H1 (cell line): Measurements from ENCODE around the gene ACE. TPM values are rescaled to one million over a fixed set of nuclear protein-coding genes. Genes with fewer than 3 reads are reported as not detected.

Experiments used
- CTCF ChIA-PET: fragments of 300-600 bp; sonication (Branson Sonifier 250); formaldehyde crosslinking; loops from one replicate; lab custom pipeline; 2021; ENCODE audit not compliant: partially characterized antibody; lab: Charles Lee
- POLR2A ChIA-PET: fragments of 300-600 bp; sonication (Branson Sonifier 250); formaldehyde crosslinking; loops from one replicate; lab custom pipeline; 2021; ENCODE audit warnings: inconsistent platforms; ENCODE audit not compliant: partially characterized antibody; lab: Charles Lee
- DNase-seq, 2 experiments: peaks; one replicate each; pipeline versions ENCODE4 v3.0.0 to v3.0.0-alpha.2; 2010 to 2022; ENCODE audit warnings: low spot score in 2 of 2, low read depth in 1 of 2, mixed read lengths in 1 of 2
- FAIRE-seq: peaks from 2 replicates; lab custom pipeline; 2011; peaks lifted over from hg19 to GRCh38; lab: Jason Lieb, UNC
- H2AFZ ChIP-seq: 2 replicates; pipeline ENCODE4 v1.8.1; 2012; ENCODE audit warnings: low read length, inconsistent platforms
- H2AK5ac ChIP-seq: 2 replicates; pipeline ENCODE4 v1.6.1; 2013; ENCODE audit warnings: low read depth, low read length
- H2BK120ac ChIP-seq: replicated peaks from 2 replicates; pipeline ENCODE3; 2013; ENCODE audit warnings: low read depth, low read length, inconsistent platforms
- H2BK12ac ChIP-seq: 2 replicates; pipeline ENCODE4 v1.6.1; 2013; ENCODE audit warnings: low read depth, low read length
- H2BK15ac ChIP-seq: 2 replicates; pipeline ENCODE4 v1.6.1; 2013; ENCODE audit warnings: low read length
- H2BK20ac ChIP-seq: 2 replicates; pipeline ENCODE4 v1.6.1; 2013; ENCODE audit warnings: low read length
- H2BK5ac ChIP-seq: 2 replicates; pipeline ENCODE4 v1.6.1; 2013; ENCODE audit warnings: low read depth, low read length
- H3K14ac ChIP-seq: 2 replicates; pipeline ENCODE4 v1.6.1; 2013; ENCODE audit warnings: inconsistent platforms; ENCODE audit not compliant: insufficient read length
- H3K18ac ChIP-seq: 2 replicates; pipeline ENCODE4 v1.6.1; 2013; ENCODE audit warnings: low read length; ENCODE audit errors: extremely low read depth
- H3K23ac ChIP-seq: 2 replicates; pipeline ENCODE4 v1.6.1; 2013; ENCODE audit warnings: inconsistent platforms; ENCODE audit not compliant: insufficient read length
- H3K23me2 ChIP-seq: 2 replicates; pipeline ENCODE4 v1.6.1; 2013; ENCODE audit warnings: low read depth, low read length
- H3K27ac ChIP-seq: 2 replicates; pipeline ENCODE4 v1.6.1; 2011; ENCODE audit warnings: low read depth, low read length, inconsistent platforms
- H3K27me3 ChIP-seq, 4 experiments: replicated peaks in 1 of 4; 1 replicate in 1 of 4; 2 replicates in 3 of 4; pipeline versions ENCODE4 v1.6.1 to v1.8.1; 2011 to 2013; ENCODE audit warnings: low read length in 3 of 4, mild to moderate bottlenecking in 3 of 4, inconsistent platforms in 2 of 4, mixed read lengths in 2 of 4, moderate library complexity in 1 of 4; ENCODE audit not compliant: control insufficient read depth in 3 of 4, insufficient read depth in 3 of 4; ENCODE audit errors: extremely low read depth in 1 of 4
- H3K36me3 ChIP-seq, 4 experiments: 2 replicates each; pipeline versions ENCODE4 v1.6.1 to v1.8.1; 2011 to 2013; ENCODE audit warnings: mild to moderate bottlenecking in 4 of 4, low read length in 3 of 4, moderate library complexity in 2 of 4, control low read depth in 1 of 4, inconsistent platforms in 1 of 4; ENCODE audit not compliant: insufficient read depth in 4 of 4, control insufficient read depth in 2 of 4
- H3K4ac ChIP-seq: replicated peaks from 2 replicates; pipeline ENCODE3; 2013; ENCODE audit warnings: low read length, low read depth, mixed read lengths, inconsistent platforms; ENCODE audit not compliant: insufficient read length
- H3K4me1 ChIP-seq, 4 experiments: replicated peaks in 1 of 4; 1 replicate in 1 of 4; 2 replicates in 3 of 4; pipeline versions ENCODE4 v1.6.1 to v1.8.1; 2011 to 2013; ENCODE audit warnings: low read length in 3 of 4, inconsistent platforms in 2 of 4, mixed read lengths in 1 of 4; ENCODE audit not compliant: insufficient read depth in 4 of 4, control insufficient read depth in 3 of 4
- H3K4me2 ChIP-seq, 2 experiments: 2 replicates each; pipeline versions ENCODE4 v1.6.1 to v1.8.1; 2011 to 2013; ENCODE audit warnings: low read depth in 2 of 2, low read length in 2 of 2, control low read depth in 1 of 2, inconsistent platforms in 1 of 2, mild to moderate bottlenecking in 1 of 2; ENCODE audit not compliant: insufficient read depth in 1 of 2
- H3K4me3 ChIP-seq, 4 experiments: fragments of 200-600, 300-600 bp in 1 of 4; sonication (generic), shearing (Covaris generic), sonication (Bioruptor Twin) in 1 of 4; 2 replicates each; pipeline versions ENCODE4 v1.5.1 to v1.8.1; 2011 to 2016; ENCODE audit warnings: low read length in 4 of 4, low read depth in 3 of 4, control low read depth in 2 of 4, inconsistent platforms in 2 of 4, mild to moderate bottlenecking in 2 of 4, mixed read lengths in 1 of 4, moderate library complexity in 1 of 4; ENCODE audit not compliant: insufficient read depth in 2 of 4; ENCODE audit errors: extremely low read depth in 1 of 4
- H3K56ac ChIP-seq: replicated peaks from 2 replicates; pipeline ENCODE3; 2013; ENCODE audit warnings: low read depth, mild to moderate bottlenecking, mixed read lengths, low read length, inconsistent platforms; ENCODE audit not compliant: insufficient read length
- H3K79me1 ChIP-seq: 2 replicates; pipeline ENCODE4 v1.6.1; 2013; ENCODE audit warnings: low read depth, low read length, control low read depth
- H3K79me2 ChIP-seq, 2 experiments: 2 replicates each; pipeline versions ENCODE4 v1.6.1 to v1.8.1; 2012 to 2013; ENCODE audit warnings: low read length in 2 of 2, mild to moderate bottlenecking in 2 of 2, inconsistent platforms in 1 of 2; ENCODE audit not compliant: insufficient read depth in 2 of 2, control insufficient read depth in 1 of 2
- H3K9ac ChIP-seq, 4 experiments: replicated peaks in 1 of 4; 1 replicate in 1 of 4; 2 replicates in 3 of 4; pipeline versions ENCODE4 v1.6.1 to v1.8.1; 2011 to 2013; ENCODE audit warnings: low read depth in 3 of 4, low read length in 3 of 4, control low read depth in 2 of 4, mild to moderate bottlenecking in 2 of 4, moderate library complexity in 2 of 4, inconsistent platforms in 1 of 4; ENCODE audit errors: extremely low read depth in 1 of 4
- H3K9me3 ChIP-seq, 2 experiments: 2 replicates each; pipeline versions ENCODE4 v1.6.1 to v1.8.1; 2012 to 2013; ENCODE audit warnings: mild to moderate bottlenecking in 2 of 2, moderate library complexity in 2 of 2, control low read depth in 1 of 2, inconsistent platforms in 1 of 2, low read depth in 1 of 2, low read length in 1 of 2, mixed read lengths in 1 of 2; ENCODE audit not compliant: insufficient read depth in 2 of 2
- H4K20me1 ChIP-seq, 2 experiments: replicated peaks in 1 of 2; 2 replicates each; pipeline versions ENCODE3 to v1.8.1; 2011 to 2013; ENCODE audit warnings: inconsistent platforms in 2 of 2, low read length in 2 of 2, mild to moderate bottlenecking in 1 of 2; ENCODE audit not compliant: insufficient read depth in 2 of 2, control insufficient read depth in 1 of 2
- H4K5ac ChIP-seq: 2 replicates; pipeline ENCODE4 v1.6.1; 2013; ENCODE audit warnings: low read length, low read depth, mixed read lengths, inconsistent platforms; ENCODE audit not compliant: insufficient read length
- H4K8ac ChIP-seq: 2 replicates; pipeline ENCODE4 v1.8.0; 2013; ENCODE audit warnings: mild to moderate bottlenecking, moderate library complexity, low read length, inconsistent platforms; ENCODE audit not compliant: insufficient read depth; ENCODE audit errors: extremely low read depth
- H4K91ac ChIP-seq: replicated peaks from 2 replicates; pipeline ENCODE3; 2013; ENCODE audit warnings: low read length, mixed read lengths, inconsistent platforms; ENCODE audit not compliant: insufficient read length
- POLR2AphosphoS5 ChIP-seq: IDR thresholded peaks from 2 replicates; pipeline ENCODE4 v1.6.1; 2011; ENCODE audit warnings: low read depth, low read length
- TCF12 ChIP-seq: IDR thresholded peaks from 2 replicates; pipeline ENCODE4 v1.6.1; 2011; ENCODE audit warnings: low read depth, mild to moderate bottlenecking, low read length
- WGBS, 2 experiments: shearing (Covaris generic) in 1 of 2; methylation state at CpG; one replicate each; pipeline versions ENCODE4 v1.1.6 to v1.1.7; 2013 to 2015; ENCODE audit warnings: low lambda C conversion rate in 2 of 2, mixed read lengths in 2 of 2, inconsistent platforms in 1 of 2, low coverage in 1 of 2, missing lambda C conversion rate in 1 of 2; ENCODE audit not compliant: insufficient replicate concordance in 2 of 2, insufficient coverage in 1 of 2, insufficient read length in 1 of 2; ENCODE audit errors: extremely low coverage in 1 of 2, missing lambda C conversion rate in 1 of 2; 5-methylcytosine and 5-hydroxymethylcytosine counted together
- polyA plus RNA-seq, 7 experiments: library from polyadenylated mRNA; depleted of rRNA in 3 of 7; stranded (reverse) in 5 of 7; unstranded in 2 of 7; fragments of >200 nt in 5 of 7; fragments of 200-250 nt in 2 of 7; gene quantifications; 1 replicate in 5 of 7; 2 replicates in 1 of 7; 4 replicates in 1 of 7; pipeline versions ENCODE4 v1.2.1 to v1.2.3, GENCODE V29; 2011 to 2013; ENCODE audit warnings: missing spikeins in 2 of 7, mixed read lengths in 2 of 7
- total RNA-seq: library from RNA; stranded (reverse); fragmentation: NEBNext Ultra II Directional; extraction: Animal tissue kit (Norgen Biotek cat#: 25700); gene quantifications from 2 replicates; pipeline ENCODE4 v1.2.1, GENCODE V29; 2021

The ACE gene
- total and polyA plus RNA-seq, 2 of the 8 experiments (the other 6 are each of a cell fraction or from before 2014, with no cell fraction given) = 2.5 to 5.5 TPM

DNA sequence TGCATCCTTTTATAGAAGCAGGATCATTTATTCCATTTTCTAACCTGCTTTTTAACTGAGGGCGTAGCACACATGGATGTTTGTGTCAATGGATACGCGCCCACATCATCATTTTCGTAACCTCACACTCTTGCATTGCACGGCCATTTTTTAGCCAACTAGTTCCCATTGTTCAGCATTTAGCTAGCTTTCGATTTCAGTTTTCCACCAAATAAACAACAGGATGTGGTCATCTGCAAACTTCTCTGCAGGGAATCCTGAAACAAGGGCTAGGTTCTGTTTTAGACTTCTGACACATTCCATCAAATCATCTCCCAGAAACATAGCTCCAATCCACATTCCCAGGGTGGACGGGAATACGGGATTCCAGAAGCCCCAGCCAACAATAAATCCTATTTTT, 37.2 kb upstream of the ACE start:
- Histone ChIP-seq H2AFZ (no peak overlapping the region), H2BK5ac (no peak overlapping the region), H3K14ac (no peak overlapping the region), H2BK120ac (no peak overlapping the region), H2AK5ac (no peak overlapping the region), H2BK12ac (no peak overlapping the region), H4K20me1 (peaks cover 0 to 2% of the 10 kb centered on the region in 2 experiments), H3K79me2 (no peaks in the 10 kb centered on the region), H2BK15ac (no peak overlapping the region), H3K79me1 (peaks cover 6% of the 10 kb centered on the region; the same call in 1 of the 2 replicates), H3K4me1 (peaks cover 0 to 21% (median 6%) of the 10 kb centered on the region in 4 experiments; a peak in 5 of 7 replicates), H3K27me3 (no peaks in the 10 kb centered on the region; a peak in 1 of 7 replicates), H2BK20ac (no peak overlapping the region), H4K91ac (no peak overlapping the region), H3K23me2 (no peaks in the 10 kb centered on the region), H4K8ac (no peak overlapping the region), H3K4me2 (no peak overlapping the region), H3K23ac (no peak overlapping the region), H3K9me3 (no peaks in the 10 kb centered on the region), H3K27ac (no peak overlapping the region), H3K9ac (no peak overlapping the region), H3K36me3 (no peaks in the 10 kb centered on the region), H4K5ac (no peak overlapping the region), H3K18ac (no peak overlapping the region), H3K56ac (no peak overlapping the region), H3K4me3 (no peak overlapping the region), H3K4ac (no peak overlapping the region)
- POLR2A ChIA-PET = interaction anchor here (0.5 kb wide), 1 partner anchor 9 kb away, joined by 3 read pairs; no protein-coding TSS in a partner anchor
- DNase-seq = no peak
- TF ChIP-seq POLR2AphosphoS5 (no peak), TCF12 (no peak)
- no peak for FAIRE-seq
- 94% methylated on average over 8 of the region's 8 CpGs; no CpG with 5 or more reads in 1 of the 2 experiments for WGBS, 2 experiments
- CTCF ChIA-PET = interaction anchor here (0.9 to 29.0 kb wide), 11 partner anchors 9 to 204 kb away, joined by 3 to 758 read pairs (median 4); partner anchors contain the start of gene ACE
